BE2C (cell line): ENCODE results near the gene SHISA7.

Experiments used
- DNase-seq: peaks from one replicate; pipeline ENCODE4 v3.0.0-alpha.2; 2020
- H3K27me3 ChIP-seq: fragments of 250-450 bp; sonication (Bioruptor Pico); 2 replicates; pipeline ENCODE4 v1.5.1; 2020; ENCODE audit warnings: mild to moderate bottlenecking
- H3K36me3 ChIP-seq: fragments of 250-450 bp; sonication (Bioruptor Pico); 2 replicates; pipeline ENCODE4 v1.5.1; 2020; ENCODE audit warnings: mild to moderate bottlenecking
- H3K4me1 ChIP-seq: fragments of 250-450 bp; sonication (Bioruptor Pico); 2 replicates; pipeline ENCODE4 v1.5.1; 2020
- H3K4me3 ChIP-seq: 2 replicates; pipeline ENCODE4 v1.5.1; 2011; ENCODE audit warnings: low read depth, low read length
- H3K9me3 ChIP-seq: fragments of 250-450 bp; sonication (Bioruptor Pico); 2 replicates; pipeline ENCODE4 v1.5.1; 2020
- CTCF ChIP-seq: IDR thresholded peaks from 2 replicates; pipeline ENCODE4 v1.5.1; 2012; ENCODE audit warnings: mild to moderate bottlenecking, low read depth, low read length

SHISA7 gene

GRCh38 chr19:55463583-55464031 is 20.5 kb upstream of the SHISA7 start:
- no peak overlapping the region for H3K4me3 ChIP-seq
- peaks cover 10% of the 10 kb centered on the region for H3K4me1 ChIP-seq
- H3K9me3 ChIP-seq, result no peaks in the 10 kb centered on the region
- no peaks in the 10 kb centered on the region for H3K27me3 ChIP-seq
- DNase-seq, result peak; percentile 9
- no peaks in the 10 kb centered on the region for H3K36me3 ChIP-seq
- no peak for TF ChIP-seq CTCF

DNA sequence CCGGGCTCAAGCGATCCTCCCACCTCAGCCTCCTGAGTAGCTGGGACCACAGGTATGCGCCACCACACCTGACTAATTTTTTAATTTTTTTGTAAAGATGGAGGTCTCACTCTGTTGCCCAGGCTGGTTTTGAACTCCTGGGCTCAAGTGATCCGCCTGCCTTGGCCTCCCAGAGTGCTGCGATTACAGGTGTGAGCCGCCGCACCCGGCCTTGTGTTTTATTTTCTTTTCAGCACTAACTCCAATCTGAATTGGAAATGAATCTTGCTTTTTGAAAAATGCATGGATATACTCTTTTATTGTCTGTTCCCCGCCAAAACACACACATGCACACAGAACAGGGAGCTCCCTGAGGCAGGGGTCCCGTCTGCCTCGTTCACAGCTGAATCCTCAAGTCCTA is 19.6 kb upstream of the SHISA7 start:
- peak; percentile 10 for DNase-seq
- H3K9me3 ChIP-seq, result no peaks in the 10 kb centered on the region
- H3K27me3 ChIP-seq, result no peaks in the 10 kb centered on the region
- H3K4me3 ChIP-seq, result no peak overlapping the region
- no peaks in the 10 kb centered on the region for H3K36me3 ChIP-seq
- peaks cover 10% of the 10 kb centered on the region for H3K4me1 ChIP-seq
- no peak for TF ChIP-seq CTCF

DNA sequence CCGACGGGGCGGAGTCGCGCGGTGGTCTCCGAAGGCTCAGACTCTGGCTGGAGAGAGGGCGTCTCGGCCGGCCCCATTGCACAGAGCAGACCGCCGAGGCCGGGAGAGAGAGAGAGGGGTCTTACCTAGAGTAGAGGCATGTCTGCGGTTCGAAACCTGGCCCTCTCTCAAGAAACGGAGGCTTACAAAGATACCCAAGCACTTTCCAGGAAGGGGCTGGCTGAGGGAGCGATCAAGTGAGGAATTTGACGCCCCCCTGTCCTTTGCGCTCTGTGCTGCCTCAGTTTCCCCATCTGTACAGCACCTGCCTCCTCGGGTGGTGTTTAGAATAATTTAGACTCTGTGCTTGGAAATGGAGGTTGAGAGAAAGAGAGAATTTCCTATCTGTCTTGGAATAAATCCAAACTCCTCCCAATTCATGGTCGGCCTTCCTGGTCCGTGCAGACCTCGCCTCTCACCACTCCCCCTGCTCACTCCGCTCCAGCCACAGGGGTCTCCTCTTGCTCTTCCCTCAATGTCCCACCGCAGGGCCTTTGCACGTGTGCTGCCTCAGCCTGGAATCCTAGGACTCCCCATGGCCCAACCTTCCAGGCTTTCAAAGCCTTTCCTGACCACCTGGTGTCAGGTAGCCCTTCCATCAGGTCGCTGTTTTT is 19.0 kb upstream of the SHISA7 start:
- Histone ChIP-seq H3K4me1 (peaks cover 10% of the 10 kb centered on the region), H3K4me3 (peak overlapping the region; percentile 47), H3K27me3 (no peaks in the 10 kb centered on the region), H3K9me3 (no peaks in the 10 kb centered on the region), H3K36me3 (no peaks in the 10 kb centered on the region)
- no peak for TF ChIP-seq CTCF
- no peak for DNase-seq

DNA sequence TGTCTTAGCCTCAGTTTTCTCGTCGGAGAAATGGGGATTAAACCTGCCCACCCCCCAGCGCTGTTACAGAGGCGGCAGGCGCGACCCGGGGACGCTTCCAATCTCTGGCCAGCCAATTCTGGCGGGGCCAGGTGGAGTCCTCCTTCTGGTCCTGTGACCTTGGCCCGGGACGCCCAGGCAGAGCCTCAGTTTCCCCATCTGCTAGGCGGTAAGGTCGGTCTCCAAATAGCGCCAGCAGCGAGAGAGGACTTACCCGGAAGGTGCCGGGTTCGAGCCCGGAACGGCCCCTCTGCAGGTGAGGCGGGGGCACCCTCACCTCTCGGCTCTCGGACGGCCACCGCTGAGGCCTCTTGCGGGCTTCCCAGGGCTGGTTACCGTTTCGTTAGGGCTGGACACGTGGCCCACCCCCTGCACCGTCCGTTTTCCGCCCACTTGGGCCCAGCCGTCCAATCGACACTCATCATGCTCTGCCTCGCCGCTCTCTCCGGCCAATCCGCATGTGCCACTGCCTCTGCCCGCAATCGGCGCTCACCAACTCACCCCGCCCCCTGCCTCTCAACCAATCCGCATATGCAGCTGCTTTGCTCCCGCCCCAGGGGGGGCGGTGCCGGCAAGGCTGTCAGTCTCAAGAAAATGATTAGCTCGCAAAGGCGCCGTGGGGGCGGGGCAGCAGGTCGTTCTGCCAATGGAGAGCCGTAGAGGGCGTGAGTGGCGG is 18.3 kb upstream of the SHISA7 start, which contains the start of gene ISOC2:
Gene ISOC2, minus strand, starts transcription at position 384 of the 715 bp plus-strand sequence. CDS start 5,156 bp downstream, outside the sequence.
- Histone ChIP-seq H3K4me1 (peaks cover 10% of the 10 kb centered on the region), H3K36me3 (no peaks in the 10 kb centered on the region), H3K4me3 (peak within 1 kb of the TSS; percentile 79), H3K9me3 (no peaks in the 10 kb centered on the region), H3K27me3 (no peaks in the 10 kb centered on the region)
- no peak for TF ChIP-seq CTCF
- peak; percentile 100 for DNase-seq

DNA sequence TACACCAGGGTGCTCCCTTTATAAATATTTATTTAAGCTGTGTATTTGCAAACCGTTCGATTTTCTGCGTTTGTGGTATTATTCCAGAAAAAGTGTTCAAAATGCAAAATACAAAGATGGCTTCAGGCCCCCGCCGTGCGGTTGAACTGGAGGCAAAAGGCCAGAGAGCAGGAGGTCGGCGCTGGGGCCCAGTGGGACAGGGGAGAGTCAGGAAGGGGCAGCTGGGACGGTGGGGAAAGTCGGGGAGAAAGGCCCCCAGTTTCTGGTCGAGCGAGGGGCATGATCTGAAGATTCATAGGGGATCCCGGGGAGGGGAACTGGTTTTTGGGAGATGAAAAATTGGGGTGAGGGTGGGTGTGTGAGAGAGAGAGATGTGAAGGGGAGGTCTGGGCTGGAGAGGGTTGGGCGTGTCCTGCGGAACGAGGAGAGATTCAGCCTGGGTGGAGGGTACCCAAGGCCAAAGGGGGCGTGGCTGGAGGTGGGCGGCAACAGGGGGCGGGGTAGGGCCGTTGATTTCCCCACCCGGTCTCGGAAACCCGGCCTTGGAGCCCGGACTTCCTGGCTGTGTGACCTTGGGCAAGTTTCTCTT is 17.7 kb upstream of the SHISA7 start:
- no peak for TF ChIP-seq CTCF
- Histone ChIP-seq H3K27me3 (no peaks in the 10 kb centered on the region), H3K9me3 (no peaks in the 10 kb centered on the region), H3K36me3 (no peaks in the 10 kb centered on the region), H3K4me1 (peaks cover 10% of the 10 kb centered on the region), H3K4me3 (peak overlapping the region; percentile 79)
- peak; percentile 93 for DNase-seq
